Activated CD4-positive, CD25-positive, alpha-beta regulatory T cell treated with anti-CD3 and anti-CD28 coated beads, Interleukin-2, amount 50 U/mL, for 72 hours (primary cell): ENCODE data around the gene CLASP2.
"Not testable (repeated sequence)": the region's sequence is repeated elsewhere in the genome, so short reads cannot be mapped to it uniquely, and the experiment has no call there.

Experiments
- DNase-seq: peaks from one replicate; pipeline ENCODE4 v3.0.0; 2021

The CLASP2 gene

GRCh38 chr3:33447256-33447625 lies 270.8 kb downstream of the CLASP2 start:
- not testable (repeated sequence) for DNase-seq
